HepG2 (cell line): Measurements from ENCODE around the gene CHN1. TPM values are rescaled to one million over a fixed set of nuclear protein-coding genes. Genes with fewer than 3 reads are reported as not detected.

Experiments
- ATAC-seq: fragments of 200-7000 bp; cut with Tn5 transposase; 3 replicates; pipeline ENCODE4 v1.9.1; 2020; ENCODE audit warnings: mild to moderate bottlenecking, moderate library complexity
- BruUV-seq: library from RNA; stranded (reverse); fragments of 400-500 nt; replicated peaks from 2 replicates; lab custom pipeline; 2021; lab: Mats Ljungman, UMichigan
- CTCF ChIA-PET: fragments of 300-600 bp; formaldehyde crosslinking; extraction: SDS; loops from one replicate; lab custom pipeline; 2021; ENCODE audit warnings: low total read pairs, inconsistent platforms, low intra/inter-chr PET ratio; lab: Yijun Ruan, JAX
- POLR2A ChIA-PET: fragments of 350-600 bp; sonication (Branson Sonifier 250); formaldehyde crosslinking; loops from one replicate; lab custom pipeline; 2020; ENCODE audit warnings: antibody characterized with exemption, inconsistent platforms; lab: Yijun Ruan, JAX
- DNase-seq: peaks from one replicate; pipeline ENCODE4 v3.0.0-alpha.2; 2015; ENCODE audit warnings: low spot score
- FAIRE-seq: peaks from 3 replicates; lab custom pipeline; 2011; peaks lifted over from hg19 to GRCh38; lab: Jason Lieb, UNC
- H2AFZ ChIP-seq: one replicate; pipeline ENCODE4 v1.6.1; 2011; ENCODE audit warnings: low read length, inconsistent platforms
- H3K27ac ChIP-seq: fragments of 300-600 bp; 3 replicates; pipeline ENCODE4 v1.8.0; 2011; ENCODE audit warnings: mixed run types, mild to moderate bottlenecking, mixed read lengths, low read length, inconsistent platforms; ENCODE audit not compliant: insufficient read depth; ENCODE audit errors: extremely low read length
- H3K27me3 ChIP-seq, 2 experiments: fragments of 200-600 bp in 1 of 2; 2 replicates in 1 of 2; 3 replicates in 1 of 2; pipeline versions ENCODE4 v1.6.0 to v1.8.0; 2011; ENCODE audit warnings: low read length in 2 of 2, mild to moderate bottlenecking in 2 of 2, moderate library complexity in 2 of 2, inconsistent platforms in 1 of 2; ENCODE audit not compliant: insufficient read depth in 2 of 2, control insufficient read depth in 1 of 2
- H3K36me3 ChIP-seq, 2 experiments: fragments of 200-600 bp in 1 of 2; replicated peaks in 1 of 2; 2 replicates in 1 of 2; 3 replicates in 1 of 2; pipeline versions ENCODE4 v1.5.1 to v1.8.0; 2011; ENCODE audit warnings: low read length in 2 of 2, inconsistent platforms in 1 of 2; ENCODE audit not compliant: insufficient read depth in 2 of 2, control insufficient read depth in 1 of 2
- H3K4me1 ChIP-seq: 2 replicates; pipeline ENCODE4 v1.5.1; 2012; ENCODE audit warnings: low read length, inconsistent platforms; ENCODE audit not compliant: insufficient read depth
- H3K4me2 ChIP-seq: 2 replicates; pipeline ENCODE4 v1.6.0; 2011; ENCODE audit warnings: low read depth, low read length, inconsistent platforms
- H3K4me3 ChIP-seq, 3 experiments: fragments of 200-600 bp in 1 of 3; sonication (generic), shearing (Covaris generic) in 1 of 3; replicated peaks in 1 of 3; 2 replicates each; pipeline ENCODE4 v1.5.1; 2011 to 2016; ENCODE audit warnings: low read length in 3 of 3, inconsistent platforms in 2 of 3, low read depth in 2 of 3, mild to moderate bottlenecking in 2 of 3, control low read depth in 1 of 3, mixed read lengths in 1 of 3; ENCODE audit not compliant: insufficient read depth in 1 of 3
- H3K79me2 ChIP-seq: one replicate; pipeline ENCODE4 v1.6.1; 2011; ENCODE audit warnings: low read length, inconsistent platforms; ENCODE audit not compliant: insufficient read depth
- H3K9ac ChIP-seq: 2 replicates; pipeline ENCODE4 v1.6.0; 2011; ENCODE audit warnings: mild to moderate bottlenecking, low read depth, low read length, inconsistent platforms; ENCODE audit not compliant: insufficient read depth
- H3K9me3 ChIP-seq: 2 replicates; pipeline ENCODE4 v1.5.1; 2012; ENCODE audit warnings: mild to moderate bottlenecking, low read length
- H4K20me1 ChIP-seq: 2 replicates; pipeline ENCODE4 v1.6.0; 2011; ENCODE audit warnings: inconsistent platforms, mild to moderate bottlenecking, low read length, moderate library complexity; ENCODE audit not compliant: insufficient read depth
- KLF15 ChIP-seq: sonication (generic); formaldehyde crosslinking; IDR thresholded peaks from 2 replicates; pipeline ENCODE4 v1.8.1; 2023; ENCODE audit warnings: borderline replicate concordance, mild to moderate bottlenecking, inconsistent platforms, missing genetic modification reagents, mixed read lengths
- MED8 ChIP-seq: sonication (generic); formaldehyde crosslinking; IDR thresholded peaks from 2 replicates; pipeline ENCODE4 v1.8.1; 2023; ENCODE audit warnings: mild to moderate bottlenecking, missing genetic modification reagents; ENCODE audit not compliant: insufficient replicate concordance
- SNAPC5 ChIP-seq: sonication (generic); formaldehyde crosslinking; IDR thresholded peaks from 2 replicates; pipeline ENCODE4 v1.8.1; 2023; ENCODE audit warnings: mild to moderate bottlenecking, missing genetic modification reagents, borderline replicate concordance
- ZIK1 ChIP-seq: sonication (generic); formaldehyde crosslinking; IDR thresholded peaks from 2 replicates; pipeline ENCODE4 v1.5.0; 2020; ENCODE audit warnings: mild to moderate bottlenecking, low read depth, missing genetic modification reagents, borderline replicate concordance
- ZNF335 ChIP-seq: sonication (generic); formaldehyde crosslinking; IDR thresholded peaks from 2 replicates; pipeline ENCODE4 v1.4.0; 2020; ENCODE audit warnings: missing genetic modification reagents
- ZNF615 ChIP-seq: sonication (generic); formaldehyde crosslinking; IDR thresholded peaks from 2 replicates; pipeline ENCODE4 v1.5.0; 2020; ENCODE audit warnings: mild to moderate bottlenecking, missing genetic modification reagents, borderline replicate concordance
- ZNF678 ChIP-seq: sonication (generic); formaldehyde crosslinking; IDR thresholded peaks from 2 replicates; pipeline ENCODE4 v1.4.0; 2020; ENCODE audit warnings: mild to moderate bottlenecking, missing genetic modification reagents
- ZNF850 ChIP-seq: sonication (generic); formaldehyde crosslinking; conservative IDR thresholded peaks from 2 replicates; pipeline ENCODE4 v1.9.0; 2021; ENCODE audit warnings: mild to moderate bottlenecking, missing genetic modification reagents
- WGBS: methylation state at CpG from one replicate; pipeline ENCODE4 v1.1.6; 2017; ENCODE audit warnings: low lambda C conversion rate; 5-methylcytosine and 5-hydroxymethylcytosine counted together
- in situ Hi-C: cut with HindIII; loops from 2 replicates; pipeline ENCODE4 v1.10.0; 2017; ENCODE audit warnings: low pct_unique_long_range_greater_than_20kb; ENCODE audit not compliant: extremely low pct_ligation_motif_present
- intact Hi-C: fragments of 100-400 bp; cut with micrococcal nuclease; formaldehyde crosslinking; loops from one replicate; pipeline ENCODE4 v1.10.0; 2022; ENCODE audit not compliant: unreplicated experiment
- polyA plus RNA-seq, 8 experiments: library from polyadenylated mRNA; depleted of rRNA in 3 of 8; stranded (reverse) in 7 of 8; unstranded in 1 of 8; fragments of >200 nt; fragmentation: Illumina TruSeq in 4 of 8; extraction: Trizol in 4 of 8; gene quantifications; 2 replicates each; pipeline versions ENCODE4 v1.2.1 to v1.2.3, GENCODE V29; 2011 to 2016; ENCODE audit warnings: low read depth in 4 of 8, missing spikeins in 1 of 8, mixed read lengths in 1 of 8; ENCODE audit not compliant: insufficient read depth in 1 of 8
- total RNA-seq, 5 experiments: library from RNA; depleted of rRNA; stranded (reverse); fragments of >200 nt; fragmentation: Illumina TruSeq; extraction: Trizol; gene quantifications; 2 replicates each; pipeline ENCODE4 v1.2.3, GENCODE V29; 2016; ENCODE audit warnings: low read depth in 1 of 5
- TF ChIP-seq, protein P1 (sequence below): sonication (generic); formaldehyde crosslinking; IDR thresholded peaks from 2 replicates; pipeline ENCODE4 v1.4.0; 2020; ENCODE audit warnings: mild to moderate bottlenecking, missing genetic modification reagents

CHN1 gene
- total and polyA plus RNA-seq, 2 of the 13 experiments (the other 11 are each of a cell fraction or from before 2014, with no cell fraction given): 2.8 to 3.5 TPM

DNA sequence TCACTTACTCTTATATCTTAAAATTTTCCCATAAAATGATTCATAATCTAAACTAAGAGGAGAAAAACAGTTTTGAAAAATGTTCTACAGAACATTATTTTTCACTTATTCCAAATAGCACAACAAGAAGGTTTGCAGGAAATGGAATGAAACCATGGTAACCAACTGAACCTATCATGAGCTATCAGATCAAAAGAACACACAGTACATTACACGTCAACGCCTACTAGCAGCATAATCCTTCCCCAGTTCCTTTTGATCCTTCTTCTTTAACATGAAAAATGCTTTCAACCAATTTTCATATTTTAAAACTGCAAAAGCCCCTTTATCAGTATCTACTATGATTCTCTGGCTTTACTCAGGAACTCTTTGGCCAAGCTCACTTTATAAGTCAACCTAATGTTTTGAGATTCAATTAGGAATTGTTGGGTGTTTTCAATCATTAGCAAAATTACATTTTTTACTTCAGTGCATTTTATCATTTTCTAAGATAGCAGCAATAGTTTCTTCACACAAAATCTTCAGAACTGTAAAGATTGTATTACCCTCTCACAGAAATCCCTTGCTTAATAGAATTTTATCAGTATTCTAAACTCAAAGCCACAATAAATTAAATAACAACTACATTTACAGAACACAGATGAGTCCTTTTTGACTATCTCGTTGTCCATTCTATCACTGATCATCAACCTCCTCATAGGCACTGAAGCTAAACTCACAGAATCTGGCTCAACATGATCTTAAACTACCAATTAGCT is 102.5 kb downstream of the CHN1 start (continued):
- TF ChIP-seq, protein P1, sequence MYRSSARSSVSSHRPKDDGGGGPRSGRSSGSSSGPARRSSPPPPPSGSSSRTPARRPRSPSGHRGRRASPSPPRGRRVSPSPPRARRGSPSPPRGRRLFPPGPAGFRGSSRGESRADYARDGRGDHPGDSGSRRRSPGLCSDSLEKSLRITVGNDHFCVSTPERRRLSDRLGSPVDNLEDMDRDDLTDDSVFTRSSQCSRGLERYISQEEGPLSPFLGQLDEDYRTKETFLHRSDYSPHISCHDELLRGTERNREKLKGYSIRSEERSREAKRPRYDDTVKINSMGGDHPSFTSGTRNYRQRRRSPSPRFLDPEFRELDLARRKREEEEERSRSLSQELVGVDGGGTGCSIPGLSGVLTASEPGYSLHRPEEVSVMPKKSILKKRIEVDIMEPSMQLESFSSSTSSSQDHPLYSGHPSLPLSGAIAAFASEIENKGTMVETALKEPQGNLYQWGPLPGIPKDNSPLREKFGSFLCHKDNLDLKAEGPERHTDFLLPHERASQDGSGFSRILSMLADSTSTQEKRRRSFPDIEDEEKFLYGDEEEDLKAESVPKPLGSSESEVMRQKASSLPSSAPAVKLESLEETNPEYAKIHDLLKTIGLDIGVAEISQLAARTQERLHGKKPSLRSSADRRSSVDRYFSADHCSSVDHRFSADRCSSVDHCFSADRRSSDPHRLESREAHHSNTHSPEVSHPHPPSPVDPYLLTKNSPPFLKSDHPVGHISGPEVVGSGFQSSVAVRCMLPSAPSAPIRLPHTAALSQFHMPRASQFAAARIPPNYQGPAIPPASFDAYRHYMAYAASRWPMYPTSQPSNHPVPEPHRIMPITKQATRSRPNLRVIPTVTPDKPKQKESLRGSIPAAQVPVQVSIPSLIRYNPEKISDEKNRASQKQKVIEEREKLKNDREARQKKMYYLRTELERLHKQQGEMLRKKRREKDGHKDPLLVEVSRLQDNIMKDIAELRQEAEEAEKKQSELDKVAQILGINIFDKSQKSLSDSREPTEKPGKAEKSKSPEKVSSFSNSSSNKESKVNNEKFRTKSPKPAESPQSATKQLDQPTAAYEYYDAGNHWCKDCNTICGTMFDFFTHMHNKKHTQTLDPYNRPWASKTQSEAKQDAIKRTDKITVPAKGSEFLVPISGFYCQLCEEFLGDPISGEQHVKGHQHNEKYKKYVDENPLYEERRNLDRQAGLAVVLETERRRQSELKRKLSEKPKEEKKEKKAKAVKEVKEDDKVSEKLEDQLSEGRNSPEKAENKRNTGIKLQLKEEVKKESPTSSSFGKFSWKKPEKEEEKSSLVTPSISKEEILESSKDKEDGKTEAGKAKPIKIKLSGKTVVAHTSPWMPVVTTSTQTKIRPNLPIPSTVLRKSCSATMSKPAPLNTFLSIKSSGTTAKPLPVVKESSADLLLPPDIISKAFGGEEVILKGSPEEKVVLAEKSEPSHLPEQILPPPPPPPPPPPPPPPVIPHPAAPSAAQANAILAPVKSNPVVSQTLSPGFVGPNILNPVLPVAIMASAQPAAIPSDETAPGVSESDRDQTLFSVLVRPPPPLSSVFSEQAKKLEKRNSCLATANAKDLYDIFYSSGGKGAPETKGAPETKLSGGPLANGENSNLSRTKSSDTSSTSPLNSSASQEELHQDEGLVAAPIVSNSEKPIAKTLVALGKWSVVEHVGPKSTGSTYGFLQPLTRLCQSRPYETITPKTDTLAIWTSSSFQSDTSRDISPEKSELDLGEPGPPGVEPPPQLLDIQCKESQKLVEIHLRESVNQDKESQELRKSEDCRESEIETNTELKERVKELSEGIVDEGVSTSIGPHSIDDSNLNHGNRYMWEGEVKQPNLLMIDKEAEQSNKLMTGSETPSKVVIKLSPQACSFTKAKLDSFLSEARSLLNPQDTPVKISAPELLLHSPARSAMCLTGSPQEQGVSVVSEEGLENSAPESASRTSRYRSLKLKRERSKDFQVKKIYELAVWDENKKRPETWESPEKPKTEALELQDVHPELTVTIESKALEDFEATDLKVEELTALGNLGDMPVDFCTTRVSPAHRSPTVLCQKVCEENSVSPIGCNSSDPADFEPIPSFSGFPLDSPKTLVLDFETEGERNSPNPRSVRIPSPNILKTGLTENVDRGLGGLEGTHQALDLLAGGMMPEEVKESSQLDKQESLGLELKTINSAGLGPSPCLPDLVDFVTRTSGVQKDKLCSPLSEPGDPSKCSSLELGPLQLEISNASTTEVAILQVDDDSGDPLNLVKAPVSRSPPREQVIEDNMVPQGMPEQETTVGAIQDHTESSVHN (CRISPR knock-in tag): no peak

- in situ Hi-C loops: no loop called here
Measured at GRCh38 chr2:174901075-174901474, 104.1 kb downstream of the CHN1 start.

More at GRCh38 chr2:174901075-174901474, 104.1 kb downstream of the CHN1 start:
- Histone ChIP-seq H2AFZ (no peak overlapping the region), H3K9me3 (no peaks in the 10 kb centered on the region), H3K27me3 (peaks cover 0 to 5% of the 10 kb centered on the region in 2 experiments; a peak in 1 of 5 replicates), H3K27ac (no peak overlapping the region), H3K4me1 (no peaks in the 10 kb centered on the region), H3K4me3 (no peak overlapping the region), H3K36me3 (no peaks in the 10 kb centered on the region), H3K4me2 (no peak overlapping the region), H3K79me2 (no peaks in the 10 kb centered on the region), H3K9ac (no peak overlapping the region), H4K20me1 (no peaks in the 10 kb centered on the region)
- 17% methylated on average over 4 of the region's 4 CpGs for WGBS
- BruUV-seq: no TSS peak
- CTCF ChIA-PET: no interaction called here
- DNase-seq (no peak), FAIRE-seq (no peak), ATAC-seq (peak; percentile 55; the same call in 2 of the 3 replicates)
- POLR2A ChIA-PET: no interaction called here
- TF ChIP-seq ZIK1 (CRISPR knock-in tag): no peak
- no peak for TF ChIP-seq ZNF335
- no peak for TF ChIP-seq KLF15 (CRISPR knock-in tag)
- no peak for TF ChIP-seq SNAPC5 (CRISPR knock-in tag)
- no peak for TF ChIP-seq ZNF615 (CRISPR knock-in tag)
- no peak for TF ChIP-seq ZNF850 (CRISPR knock-in tag)
- no peak for TF ChIP-seq MED8 (CRISPR knock-in tag)
- TF ChIP-seq ZNF678: no peak
- intact Hi-C loops: no loop called here
